Naive thymus-derived CD4-positive, alpha-beta T cell (primary cell): ENCODE data around the gene SKAP1. TPM values are rescaled to one million over a fixed set of nuclear protein-coding genes. Genes with fewer than 3 reads are reported as not detected.

Experiments
- ATAC-seq: fragments of 150-1000 bp; cut with Tn5 transposase; 2 replicates; pipeline ENCODE4 v1.10.0; 2021; ENCODE audit warnings: mild to moderate bottlenecking, moderate library complexity
- CTCF ChIA-PET: fragments of 350-600 bp; sonication (Branson Sonifier 250); formaldehyde crosslinking; loops from one replicate; lab custom pipeline; 2021; ENCODE audit warnings: antibody characterized with exemption; lab: Charles Lee
- POLR2A ChIA-PET: fragments of 350-600 bp; sonication (Branson Sonifier 250); formaldehyde crosslinking; loops from one replicate; lab custom pipeline; 2021; ENCODE audit warnings: antibody characterized with exemption, inconsistent platforms; lab: Charles Lee
- DNase-seq, 9 donors: peaks; one replicate each; pipeline versions ENCODE4 v3.0.0 to v3.0.0-alpha.2; 2020 to 2022; ENCODE audit warnings: mixed read lengths in 1 of 9
- H3K27ac ChIP-seq: one replicate; pipeline ENCODE4 v1.7.0; 2013; ENCODE audit warnings: mild to moderate bottlenecking, low read depth, low read length, moderate library complexity
- H3K27me3 ChIP-seq, 2 donors: one replicate each; pipeline ENCODE4 v1.7.0; 2013; ENCODE audit warnings: low read length in 2 of 2, mild to moderate bottlenecking in 2 of 2, moderate library complexity in 2 of 2; ENCODE audit not compliant: control insufficient read depth in 2 of 2, insufficient read depth in 2 of 2
- H3K36me3 ChIP-seq, 3 experiments: 1 replicate in 2 of 3; 2 replicates in 1 of 3; pipeline ENCODE4 v1.7.0; 2013; ENCODE audit warnings: low read length in 3 of 3, mild to moderate bottlenecking in 3 of 3, moderate library complexity in 1 of 3; ENCODE audit not compliant: insufficient read depth in 3 of 3, control insufficient read depth in 2 of 3
- H3K4me1 ChIP-seq, 2 donors: one replicate each; pipeline ENCODE4 v1.7.0; 2013; ENCODE audit warnings: low read length in 2 of 2, mild to moderate bottlenecking in 2 of 2, moderate library complexity in 1 of 2; ENCODE audit not compliant: control insufficient read depth in 2 of 2, insufficient read depth in 2 of 2
- H3K4me3 ChIP-seq: 2 replicates; pipeline ENCODE4 v1.7.0; 2013; ENCODE audit warnings: mild to moderate bottlenecking, low read length
- H3K9me3 ChIP-seq, 3 experiments: 1 replicate in 2 of 3; 2 replicates in 1 of 3; pipeline ENCODE4 v1.7.0; 2013; ENCODE audit warnings: low read length in 3 of 3; ENCODE audit not compliant: control insufficient read depth in 2 of 3
- H3K27ac Mint-ChIP-seq, 9 donors: one replicate each; pipeline ENCODE4 v1.8.0; 2020 to 2022; ENCODE audit warnings: mixed read lengths in 9 of 9, mild to moderate bottlenecking in 8 of 9, moderate library complexity in 5 of 9, inconsistent platforms in 2 of 9
- H3K27me3 Mint-ChIP-seq, 5 donors: one replicate each; pipeline ENCODE4 v1.8.0; 2021 to 2022; ENCODE audit warnings: mixed read lengths in 5 of 5, mild to moderate bottlenecking in 1 of 5
- H3K36me3 Mint-ChIP-seq, 5 donors: one replicate each; pipeline ENCODE4 v1.8.0; 2020 to 2022; ENCODE audit warnings: mixed read lengths in 5 of 5, mild to moderate bottlenecking in 3 of 5, inconsistent platforms in 1 of 5
- H3K4me1 Mint-ChIP-seq, 7 donors: one replicate each; pipeline ENCODE4 v1.8.0; 2020 to 2022; ENCODE audit warnings: mixed read lengths in 7 of 7, mild to moderate bottlenecking in 3 of 7, inconsistent platforms in 1 of 7
- H3K4me3 Mint-ChIP-seq, 10 donors: one replicate each; pipeline ENCODE4 v1.8.0; 2020 to 2022; ENCODE audit warnings: mild to moderate bottlenecking in 10 of 10, mixed read lengths in 10 of 10, moderate library complexity in 6 of 10, inconsistent platforms in 2 of 10
- H3K9me3 Mint-ChIP-seq, 11 donors: one replicate each; pipeline ENCODE4 v1.8.0; 2020 to 2022; ENCODE audit warnings: mixed read lengths in 11 of 11, mild to moderate bottlenecking in 4 of 11, inconsistent platforms in 1 of 11, moderate library complexity in 1 of 11
- intact Hi-C, 2 donors: fragments of 100-400 bp; cut with micrococcal nuclease; formaldehyde crosslinking; loops; one replicate each; pipeline ENCODE4 v1.15.1; 2023
- polyA plus RNA-seq, 2 donors: library from polyadenylated mRNA; unstranded; fragments of 300-500 nt; fragmentation: Illumina TruSeq; gene quantifications; one replicate each; pipeline ENCODE4 v1.2.3, GENCODE V29; 2021
- total RNA-seq, 6 experiments: library from RNA in 5 of 6; stranded (reverse) in 5 of 6; gene quantifications; 1 replicate in 5 of 6; 2 replicates in 1 of 6; pipeline ENCODE4 v1.2.3 and lab custom pipeline; 2021 to 2026

SKAP1 gene
- total and polyA plus RNA-seq, 7 experiments from 2014 or later, result 99.3 to 289 (median 109) TPM

DNA sequence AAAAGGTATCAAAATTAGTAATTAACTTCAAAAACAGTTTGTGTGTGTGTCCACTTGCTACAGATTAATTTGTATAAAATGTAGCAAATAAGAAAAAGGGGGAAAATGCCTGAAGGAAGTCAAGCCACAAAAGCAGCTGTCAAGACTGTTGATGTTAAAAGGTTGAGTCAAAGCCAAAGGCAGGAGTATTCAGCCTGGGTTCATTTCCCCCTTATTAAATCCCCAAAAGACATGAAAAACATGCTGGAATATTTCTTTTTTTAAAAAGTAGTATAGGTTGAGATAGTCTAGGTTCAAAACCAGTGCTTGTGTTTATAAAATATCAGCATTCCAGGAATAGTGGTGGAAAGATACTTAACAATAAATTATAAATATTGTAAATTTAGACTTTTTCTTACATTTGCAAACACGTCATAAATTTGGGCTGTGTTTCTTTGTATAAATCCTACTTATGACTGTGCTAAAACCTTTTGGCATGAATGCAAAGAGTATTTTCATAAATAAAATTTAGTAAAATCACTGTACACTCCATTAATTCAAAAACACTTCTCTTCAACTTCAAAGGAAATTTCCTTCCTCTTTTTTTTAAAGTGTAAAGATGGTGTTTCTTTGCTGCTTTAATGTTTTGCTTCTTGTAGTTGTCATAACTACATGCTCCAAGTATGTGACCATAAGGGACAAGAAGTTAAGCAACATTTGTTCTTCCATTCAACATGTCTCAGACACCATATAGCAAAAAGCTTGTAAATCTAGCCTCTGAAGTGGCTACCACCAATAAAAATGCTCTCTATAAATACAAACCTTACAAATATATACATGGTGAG, 72.0 kb downstream of the SKAP1 start:
- peaks cover 0 to 7% (median 0%) of the 10 kb centered on the region in 3 experiments for H3K36me3 ChIP-seq
- ChIA-PET POLR2A (interaction anchor here (1.0 kb wide), 1 partner anchor 99 kb away, joined by 4 read pairs; no protein-coding TSS in a partner anchor), CTCF (interaction anchor here (0.7 to 0.9 kb wide), 2 partner anchors 13 to 22 kb away, joined by 3 to 4 read pairs; no protein-coding TSS in a partner anchor)
- H3K4me1 ChIP-seq, result peaks cover 0 to 4% of the 10 kb centered on the region in 2 donors
- H3K4me3 ChIP-seq, result no peak overlapping the region
- no peak for DNase-seq
- peak; percentile 27 for ATAC-seq
- no peaks in the 10 kb centered on the region for H3K9me3 ChIP-seq
- no peak overlapping the region for H3K27ac ChIP-seq
- H3K27ac Mint-ChIP-seq, result peak overlapping the region in 3 of 9 donors; percentile 2 to 63 (median 8)
- no peaks in the 10 kb centered on the region for H3K27me3 ChIP-seq
- H3K4me3 Mint-ChIP-seq, result no peak overlapping the region
- no peaks in the 10 kb centered on the region for H3K9me3 Mint-ChIP-seq
- H3K36me3 Mint-ChIP-seq, result peaks cover 0 to 11% (median 9%) of the 10 kb centered on the region in 5 donors
- peaks cover 4 to 44% (median 26%) of the 10 kb centered on the region in 7 donors for H3K4me1 Mint-ChIP-seq
- H3K27me3 Mint-ChIP-seq, result no peaks in the 10 kb centered on the region
- intact Hi-C loops, result loop anchor here in 1 of 2 donors (5.0 kb wide), 1 partner anchor 39 kb away; no protein-coding TSS in a partner anchor

DNA sequence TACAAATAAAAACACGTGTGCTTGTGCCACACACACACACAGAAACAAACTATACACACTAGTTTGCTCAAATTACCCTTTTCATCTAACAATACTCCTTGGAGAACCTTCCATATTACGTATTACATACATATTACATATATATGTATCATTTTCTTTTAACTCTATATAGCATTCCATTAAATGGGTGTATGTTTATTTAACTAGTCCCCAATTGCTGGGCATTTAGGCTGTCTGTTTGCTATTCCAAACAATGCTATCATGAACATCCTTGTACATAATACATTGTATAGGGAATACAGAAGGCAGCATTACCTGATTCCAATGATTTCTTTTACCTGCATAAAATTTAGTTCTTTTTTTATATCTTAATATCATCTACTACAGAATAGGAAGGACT, 73.1 kb downstream of the SKAP1 start:
- no peaks in the 10 kb centered on the region for H3K9me3 Mint-ChIP-seq

GRCh38 chr17:48352630-48353029, 77.4 kb downstream of the SKAP1 start:
- Histone ChIP-seq H3K9me3 (no peaks in the 10 kb centered on the region), H3K4me3 (no peak overlapping the region), H3K4me1 (peaks cover 0 to 4% of the 10 kb centered on the region in 2 donors), H3K27ac (no peak overlapping the region), H3K36me3 (no peaks in the 10 kb centered on the region), H3K27me3 (no peaks in the 10 kb centered on the region)
- DNase-seq (no peak), ATAC-seq (no peak)
- Mint-ChIP-seq H3K27ac (no peak overlapping the region), H3K9me3 (peaks cover 0 to 8% (median 0%) of the 10 kb centered on the region in 11 donors), H3K36me3 (peaks cover 3 to 16% (median 14%) of the 10 kb centered on the region in 5 donors), H3K4me1 (peaks cover 0 to 20% (median 13%) of the 10 kb centered on the region in 7 donors), H3K27me3 (no peaks in the 10 kb centered on the region), H3K4me3 (no peak overlapping the region)
- ChIA-PET POLR2A (interaction anchor here (0.6 to 2.3 kb wide), 5 partner anchors 102 to 190 kb away, joined by 3 to 8 read pairs (median 3); no protein-coding TSS in a partner anchor), CTCF (interaction anchor here (0.6 to 3.4 kb wide), 23 partner anchors 10 to 411 kb away, joined by 3 to 26 read pairs (median 5); partner anchors contain the start of genes HOXB5 and PNPO)
- intact Hi-C loops, result loop anchor here (1.0 to 5.0 kb wide), 5 partner anchors 60 to 242 kb away; no protein-coding TSS in a partner anchor

More for the DNA sequence above, 73.1 kb downstream of the SKAP1 start:
- CTCF ChIA-PET, result no interaction called here
- intact Hi-C loops, result loop anchor here in 1 of 2 donors (5.0 kb wide), 1 partner anchor 40 kb away; no protein-coding TSS in a partner anchor
- H3K9me3 ChIP-seq, result no peaks in the 10 kb centered on the region
- Mint-ChIP-seq H3K36me3 (peaks cover 0 to 5% (median 4%) of the 10 kb centered on the region in 5 donors), H3K4me3 (no peak overlapping the region), H3K4me1 (peaks cover 4 to 41% (median 28%) of the 10 kb centered on the region in 7 donors), H3K27me3 (no peaks in the 10 kb centered on the region), H3K27ac (no peak overlapping the region)
- ATAC-seq (no peak), DNase-seq (no peak)
- peaks cover 4% of the 10 kb centered on the region in 2 donors for H3K4me1 ChIP-seq
- peaks cover 0 to 2% (median 0%) of the 10 kb centered on the region in 3 experiments for H3K36me3 ChIP-seq
- POLR2A ChIA-PET, result no interaction called here
- no peaks in the 10 kb centered on the region for H3K27me3 ChIP-seq
- H3K27ac ChIP-seq, result no peak overlapping the region
- H3K4me3 ChIP-seq, result no peak overlapping the region

GRCh38 chr17:48351911-48352332, 78.1 kb downstream of the SKAP1 start:
- intact Hi-C loops, result loop anchor here (1.0 to 5.0 kb wide), 5 partner anchors 61 to 242 kb away; no protein-coding TSS in a partner anchor
- H3K27ac Mint-ChIP-seq, result no peak overlapping the region
- peaks cover 0 to 20% (median 13%) of the 10 kb centered on the region in 7 donors for H3K4me1 Mint-ChIP-seq
- no peak overlapping the region for H3K4me3 ChIP-seq
- DNase-seq (peak in 7 of 9 donors; percentile 17 to 58 (median 41)), ATAC-seq (peak; percentile 72)
- H3K9me3 ChIP-seq, result no peaks in the 10 kb centered on the region
- peaks cover 0 to 8% (median 0%) of the 10 kb centered on the region in 11 donors for H3K9me3 Mint-ChIP-seq
- no peak overlapping the region for H3K4me3 Mint-ChIP-seq
- CTCF ChIA-PET, result interaction anchor here (0.5 to 3.4 kb wide), 35 partner anchors 8 to 1103 kb away, joined by 3 to 26 read pairs (median 4); partner anchors contain the start of gene HOXB5
- POLR2A ChIA-PET, result interaction anchor here (0.9 to 2.3 kb wide), 4 partner anchors 103 to 191 kb away, joined by 3 to 8 read pairs (median 4); no protein-coding TSS in a partner anchor
- no peaks in the 10 kb centered on the region for H3K36me3 ChIP-seq
- H3K4me1 ChIP-seq, result peaks cover 0 to 4% of the 10 kb centered on the region in 2 donors
- no peak overlapping the region for H3K27ac ChIP-seq
- peaks cover 3 to 16% (median 14%) of the 10 kb centered on the region in 5 donors for H3K36me3 Mint-ChIP-seq
- no peaks in the 10 kb centered on the region for H3K27me3 Mint-ChIP-seq
- no peaks in the 10 kb centered on the region for H3K27me3 ChIP-seq

DNA sequence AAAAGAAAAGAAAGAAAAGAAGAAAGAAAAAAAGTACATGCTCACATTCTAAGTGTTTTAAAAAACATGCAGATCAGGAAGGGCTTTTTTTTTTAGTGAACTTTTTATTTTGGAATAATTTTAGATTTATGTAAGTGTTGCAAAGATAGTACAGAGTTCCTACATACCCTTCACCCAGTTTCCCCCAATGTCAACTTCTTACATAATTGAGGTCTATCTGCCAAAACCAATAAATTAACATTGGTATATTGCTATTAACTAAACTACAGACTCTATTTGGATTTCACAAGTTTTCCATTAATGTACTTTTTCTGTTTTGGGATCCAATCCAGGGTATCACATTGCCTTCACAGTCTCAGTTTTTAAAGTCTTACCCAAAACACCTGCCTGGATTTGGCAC, 81.7 kb downstream of the SKAP1 start:
- H3K27me3 Mint-ChIP-seq, result no peaks in the 10 kb centered on the region
- no peak for DNase-seq
- Histone ChIP-seq H3K4me3 (no peak overlapping the region), H3K27ac (no peak overlapping the region), H3K27me3 (no peaks in the 10 kb centered on the region), H3K36me3 (peaks cover 8 to 17% (median 15%) of the 10 kb centered on the region in 3 experiments), H3K9me3 (no peaks in the 10 kb centered on the region), H3K4me1 (peaks cover 0 to 4% of the 10 kb centered on the region in 2 donors)
- no peak overlapping the region for H3K4me3 Mint-ChIP-seq
- H3K27ac Mint-ChIP-seq, result no peak overlapping the region
- peaks cover 0 to 8% (median 0%) of the 10 kb centered on the region in 11 donors for H3K9me3 Mint-ChIP-seq
- ChIA-PET CTCF (interaction anchor here (0.9 to 1.6 kb wide), 3 partner anchors 13 to 245 kb away, joined by 3 to 4 read pairs (median 4); partner anchors contain the start of gene HOXB5), POLR2A (interaction anchor here (0.6 kb wide), 1 partner anchor 105 kb away, joined by 3 read pairs; no protein-coding TSS in a partner anchor)
- intact Hi-C loops, result no loop called here
- H3K36me3 Mint-ChIP-seq, result peaks cover 7 to 36% (median 31%) of the 10 kb centered on the region in 5 donors
- H3K4me1 Mint-ChIP-seq, result peaks cover 3 to 22% (median 15%) of the 10 kb centered on the region in 7 donors
- ATAC-seq, result no peak

- H3K4me1 Mint-ChIP-seq, result peaks cover 3 to 21% (median 12%) of the 10 kb centered on the region in 7 donors
- H3K4me3 Mint-ChIP-seq, result no peak overlapping the region
- peaks cover 8 to 20% (median 15%) of the 10 kb centered on the region in 3 experiments for H3K36me3 ChIP-seq
- peaks cover 7 to 40% (median 31%) of the 10 kb centered on the region in 5 donors for H3K36me3 Mint-ChIP-seq
- peaks cover 0 to 8% (median 0%) of the 10 kb centered on the region in 11 donors for H3K9me3 Mint-ChIP-seq
- peaks cover 0 to 2% of the 10 kb centered on the region in 2 donors for H3K4me1 ChIP-seq
- H3K4me3 ChIP-seq, result no peak overlapping the region
- POLR2A ChIA-PET, result no interaction called here
- CTCF ChIA-PET, result interaction anchor here (0.9 to 2.1 kb wide), 6 partner anchors 9 to 246 kb away, joined by 3 to 6 read pairs (median 4); partner anchors contain the start of gene HOXB5
- ATAC-seq, result no peak
- no peaks in the 10 kb centered on the region for H3K9me3 ChIP-seq
- intact Hi-C loops, result no loop called here
- H3K27ac ChIP-seq, result no peak overlapping the region
- no peaks in the 10 kb centered on the region for H3K27me3 Mint-ChIP-seq
- H3K27ac Mint-ChIP-seq, result peak overlapping the region in 2 of 9 donors; percentile 7 to 40
- DNase-seq, result no peak
- no peaks in the 10 kb centered on the region for H3K27me3 ChIP-seq
Observed at GRCh38 chr17:48347177-48347576, 82.8 kb downstream of the SKAP1 start.
